Measurements from ENCODE around the gene RBMS3. TPM values are rescaled to one million over a fixed set of nuclear protein-coding genes. Genes with fewer than 3 reads are reported as not detected.

The RBMS3 gene
- total and polyA plus RNA-seq, 9 donors = 11.6 to 79.2 (median 63.1) TPM

DNA sequence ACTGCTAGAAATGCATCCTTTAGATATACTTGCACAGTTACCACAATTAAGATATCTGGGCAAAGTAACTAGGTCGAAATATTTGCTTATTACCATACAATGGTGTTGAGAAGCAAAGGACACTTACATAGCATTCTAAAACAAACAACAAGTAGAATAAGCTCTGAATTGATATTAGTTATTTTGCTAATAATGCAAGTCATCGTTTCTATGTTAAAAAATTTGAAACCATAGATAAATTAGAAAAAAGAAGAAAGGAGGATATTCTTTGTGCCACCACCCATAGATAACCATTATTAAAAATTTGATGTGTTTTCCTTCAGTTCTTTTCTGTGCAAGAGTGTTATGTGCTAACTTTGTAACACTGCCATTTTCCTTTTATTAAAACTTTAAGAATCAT is 435.3 kb downstream of the RBMS3 start:
- TF ChIP-seq POLR2A (IDR thresholded peaks at IDR 0.05) (no peak), EP300 (IDR thresholded peaks at IDR 0.05) (no peak)
- TF ChIP-seq, protein P1, sequence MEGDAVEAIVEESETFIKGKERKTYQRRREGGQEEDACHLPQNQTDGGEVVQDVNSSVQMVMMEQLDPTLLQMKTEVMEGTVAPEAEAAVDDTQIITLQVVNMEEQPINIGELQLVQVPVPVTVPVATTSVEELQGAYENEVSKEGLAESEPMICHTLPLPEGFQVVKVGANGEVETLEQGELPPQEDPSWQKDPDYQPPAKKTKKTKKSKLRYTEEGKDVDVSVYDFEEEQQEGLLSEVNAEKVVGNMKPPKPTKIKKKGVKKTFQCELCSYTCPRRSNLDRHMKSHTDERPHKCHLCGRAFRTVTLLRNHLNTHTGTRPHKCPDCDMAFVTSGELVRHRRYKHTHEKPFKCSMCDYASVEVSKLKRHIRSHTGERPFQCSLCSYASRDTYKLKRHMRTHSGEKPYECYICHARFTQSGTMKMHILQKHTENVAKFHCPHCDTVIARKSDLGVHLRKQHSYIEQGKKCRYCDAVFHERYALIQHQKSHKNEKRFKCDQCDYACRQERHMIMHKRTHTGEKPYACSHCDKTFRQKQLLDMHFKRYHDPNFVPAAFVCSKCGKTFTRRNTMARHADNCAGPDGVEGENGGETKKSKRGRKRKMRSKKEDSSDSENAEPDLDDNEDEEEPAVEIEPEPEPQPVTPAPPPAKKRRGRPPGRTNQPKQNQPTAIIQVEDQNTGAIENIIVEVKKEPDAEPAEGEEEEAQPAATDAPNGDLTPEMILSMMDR (IDR thresholded peaks at IDR 0.05) = no peak
- intact Hi-C loops (cut with DNase I) = no loop called here

DNA sequence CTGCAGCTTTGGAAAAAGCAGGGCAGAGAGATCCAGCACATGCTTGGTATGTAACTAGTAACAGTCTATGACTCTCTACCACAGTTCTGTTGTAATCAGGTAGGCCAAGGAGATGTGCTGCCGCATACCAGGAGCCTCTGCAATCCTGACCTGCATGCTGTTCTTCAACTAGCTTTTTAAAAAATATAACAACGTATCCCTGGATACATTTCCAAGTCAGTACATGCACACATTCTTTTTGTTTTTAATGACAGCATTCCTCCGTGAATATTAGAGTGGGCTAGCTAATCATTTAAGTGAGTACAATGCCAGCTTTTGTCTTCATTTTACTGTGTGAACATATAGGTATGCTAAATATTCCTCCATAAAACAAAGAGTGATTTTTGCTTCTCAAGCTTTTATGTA is 437.8 kb downstream of the RBMS3 start:
- no peaks in the 10 kb centered on the region for H3K4me1 ChIP-seq (ENCODE audit: insufficient read depth)
- WGBS, 3 donors = 45 to 59% (median 52%) methylated on average over 3 of the region's 3 CpGs
- no peak overlapping the region for H3K4me3 ChIP-seq
- DNase-seq = no peak
- H3K27ac ChIP-seq = no peak overlapping the region
- H3K27me3 ChIP-seq = no peaks in the 10 kb centered on the region
- no peaks in the 10 kb centered on the region for H3K36me3 ChIP-seq
- intact Hi-C loops (cut with DNase I) = no loop called here
- TF ChIP-seq, protein P1 (IDR thresholded peaks at IDR 0.05) = no peak
- TF ChIP-seq POLR2A (IDR thresholded peaks at IDR 0.05) (no peak), EP300 (IDR thresholded peaks at IDR 0.05) (no peak)
- no peaks in the 10 kb centered on the region for H3K9me3 ChIP-seq

More for the DNA sequence above, 435.3 kb downstream of the RBMS3 start:
- Histone ChIP-seq H3K9me3 (no peaks in the 10 kb centered on the region), H3K27me3 (no peaks in the 10 kb centered on the region), H3K4me1 (ENCODE audit: insufficient read depth) (peaks cover 2% of the 10 kb centered on the region), H3K36me3 (no peaks in the 10 kb centered on the region), H3K27ac (no peak overlapping the region), H3K4me3 (no peak overlapping the region)
- no peak for DNase-seq
- WGBS, 3 donors = 93 to 96% (median 93%) methylated on average over 2 of the region's 2 CpGs

DNA sequence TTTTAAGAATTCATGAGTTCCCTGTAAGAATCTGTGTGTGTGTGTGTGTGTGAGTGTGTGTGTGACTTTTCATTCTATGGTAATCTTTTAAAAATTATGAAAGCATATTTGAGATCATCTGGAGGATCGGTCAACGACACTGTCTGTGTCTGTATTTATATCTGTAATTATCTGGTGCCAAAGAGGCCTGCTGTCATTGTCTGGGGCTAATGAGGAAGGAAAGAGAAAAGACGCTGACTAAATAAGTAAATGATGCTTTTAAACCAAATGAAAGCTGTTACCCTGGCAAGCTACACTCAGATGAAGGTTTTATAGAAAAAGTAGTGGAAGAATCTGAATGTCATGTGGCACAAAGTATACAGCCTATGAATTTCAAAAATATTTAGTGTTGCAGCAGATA is 439.8 kb downstream of the RBMS3 start:
- no peak overlapping the region for H3K27ac ChIP-seq
- H3K4me3 ChIP-seq = no peak overlapping the region
- H3K4me1 ChIP-seq (ENCODE audit: insufficient read depth) = no peaks in the 10 kb centered on the region
- DNase-seq = no peak
- H3K9me3 ChIP-seq = no peaks in the 10 kb centered on the region
- intact Hi-C loops (cut with DNase I) = no loop called here
- H3K36me3 ChIP-seq = no peaks in the 10 kb centered on the region
- TF ChIP-seq POLR2A (IDR thresholded peaks at IDR 0.05) = no peak
- TF ChIP-seq, protein P1 (IDR thresholded peaks at IDR 0.05) = no peak
- no peak for TF ChIP-seq EP300 (IDR thresholded peaks at IDR 0.05)
- WGBS, 3 donors = 85 to 88% (median 86%) methylated on average over 3 of the region's 3 CpGs
- no peaks in the 10 kb centered on the region for H3K27me3 ChIP-seq

DNA sequence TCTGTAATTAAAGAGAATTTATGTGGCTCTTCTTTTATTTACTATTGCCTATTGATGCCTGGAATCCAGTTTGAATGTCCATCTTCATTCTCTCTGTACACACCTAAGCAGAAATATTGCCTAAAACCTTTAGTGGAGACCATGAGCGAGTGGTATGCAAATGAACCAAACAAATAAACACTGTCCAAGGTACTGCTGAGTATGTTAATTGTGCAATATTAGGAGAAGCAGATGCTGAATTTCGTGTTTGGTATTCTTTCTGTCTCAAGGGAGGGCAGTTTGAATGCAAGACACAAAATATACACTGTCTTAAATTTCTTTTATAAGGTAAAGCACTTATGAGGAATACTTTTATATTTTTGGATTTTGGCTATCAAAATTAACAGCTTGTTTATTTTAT is 440.9 kb downstream of the RBMS3 start:
- Histone ChIP-seq H3K4me1 (ENCODE audit: insufficient read depth) (no peaks in the 10 kb centered on the region), H3K9me3 (no peaks in the 10 kb centered on the region), H3K36me3 (no peaks in the 10 kb centered on the region), H3K4me3 (no peak overlapping the region), H3K27me3 (no peaks in the 10 kb centered on the region), H3K27ac (no peak overlapping the region)
- intact Hi-C loops (cut with DNase I) = no loop called here
- WGBS, 3 donors = 62 to 66% (median 64%) methylated on average over 2 of the region's 2 CpGs
- no peak for DNase-seq
- TF ChIP-seq EP300 (IDR thresholded peaks at IDR 0.05) (no peak), POLR2A (IDR thresholded peaks at IDR 0.05) (no peak)
- TF ChIP-seq, protein P1 (IDR thresholded peaks at IDR 0.05) = no peak
